ENCODE data around the gene BAIAP2.

DNA sequence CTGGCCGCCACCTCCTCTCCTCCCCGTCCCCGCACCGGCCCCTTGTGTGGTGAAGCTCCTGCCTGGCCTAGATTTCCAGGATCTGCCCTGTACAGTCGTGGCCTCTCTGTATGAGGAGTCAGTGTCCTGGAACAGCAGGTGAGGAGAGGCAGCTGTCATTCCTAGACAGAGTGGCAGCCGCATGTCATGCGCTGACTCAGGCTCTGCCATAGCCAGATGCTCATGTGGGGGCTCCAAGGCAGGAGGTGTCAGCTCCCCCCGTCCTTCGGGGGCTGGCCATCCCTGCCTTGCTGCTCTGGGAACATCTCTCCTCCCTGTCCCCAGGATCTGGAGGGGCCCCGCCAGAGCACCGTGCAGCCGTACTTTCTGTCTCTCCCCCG lies 60.4 kb downstream of the BAIAP2 start:
- TF ChIP-seq, protein P1, sequence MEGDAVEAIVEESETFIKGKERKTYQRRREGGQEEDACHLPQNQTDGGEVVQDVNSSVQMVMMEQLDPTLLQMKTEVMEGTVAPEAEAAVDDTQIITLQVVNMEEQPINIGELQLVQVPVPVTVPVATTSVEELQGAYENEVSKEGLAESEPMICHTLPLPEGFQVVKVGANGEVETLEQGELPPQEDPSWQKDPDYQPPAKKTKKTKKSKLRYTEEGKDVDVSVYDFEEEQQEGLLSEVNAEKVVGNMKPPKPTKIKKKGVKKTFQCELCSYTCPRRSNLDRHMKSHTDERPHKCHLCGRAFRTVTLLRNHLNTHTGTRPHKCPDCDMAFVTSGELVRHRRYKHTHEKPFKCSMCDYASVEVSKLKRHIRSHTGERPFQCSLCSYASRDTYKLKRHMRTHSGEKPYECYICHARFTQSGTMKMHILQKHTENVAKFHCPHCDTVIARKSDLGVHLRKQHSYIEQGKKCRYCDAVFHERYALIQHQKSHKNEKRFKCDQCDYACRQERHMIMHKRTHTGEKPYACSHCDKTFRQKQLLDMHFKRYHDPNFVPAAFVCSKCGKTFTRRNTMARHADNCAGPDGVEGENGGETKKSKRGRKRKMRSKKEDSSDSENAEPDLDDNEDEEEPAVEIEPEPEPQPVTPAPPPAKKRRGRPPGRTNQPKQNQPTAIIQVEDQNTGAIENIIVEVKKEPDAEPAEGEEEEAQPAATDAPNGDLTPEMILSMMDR (IDR thresholded peaks at IDR 0.05), result no peak
- TF ChIP-seq EP300 (IDR thresholded peaks at IDR 0.05) (no peak), POLR2A (IDR thresholded peaks at IDR 0.05) (no peak), POLR2AphosphoS5 (IDR thresholded peaks at IDR 0.05) (no peak)
